C4-2B (cell line): ENCODE measurements around the gene CYP51A1.

Experiments used
- CTCF ChIP-seq: fragments of 450-650 bp; conservative IDR thresholded peaks from 2 replicates; pipeline ENCODE4 v1.5.1; 2017; ENCODE audit warnings: mild to moderate bottlenecking
- ZFX ChIP-seq: fragments of 450-650 bp; IDR thresholded peaks from 2 replicates; pipeline ENCODE4 v1.6.1; 2017

GRCh38 chr7:92100534-92100933 lies 33.7 kb downstream of the CYP51A1 start:
- TF ChIP-seq CTCF (no peak), ZFX (no peak)
